DMS114 treated with DMSO at 0.1 percent for 48 hours (cell line): Measurements from ENCODE around the gene DGKI.

Experiments
- DNase-seq: peaks from one replicate; lab custom pipeline; 2025; ENCODE audit not compliant: unreplicated experiment; lab: John Stamatoyannopoulos, UW

Gene DGKI

DNA sequence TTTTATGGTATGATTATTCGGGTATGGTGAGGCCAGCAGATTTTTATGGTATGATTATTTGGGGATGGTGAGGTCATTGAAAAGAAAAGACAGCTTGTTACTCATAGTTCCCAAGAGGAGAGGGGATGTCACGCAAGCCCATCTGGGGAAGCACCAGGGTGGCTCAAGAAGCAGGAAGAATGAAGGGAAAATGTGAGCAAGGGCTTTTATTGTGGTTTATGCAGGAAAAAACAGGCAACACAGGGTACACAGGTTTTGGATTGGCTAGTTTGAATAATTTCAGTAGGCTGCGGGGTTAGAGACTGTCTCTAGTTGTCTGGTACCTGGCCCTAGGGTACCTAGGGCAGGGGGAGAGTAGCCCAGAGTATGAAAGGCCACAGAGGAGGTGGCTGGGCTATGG, 26.8 kb upstream of the DGKI start:
- no peak for DNase-seq

DNA sequence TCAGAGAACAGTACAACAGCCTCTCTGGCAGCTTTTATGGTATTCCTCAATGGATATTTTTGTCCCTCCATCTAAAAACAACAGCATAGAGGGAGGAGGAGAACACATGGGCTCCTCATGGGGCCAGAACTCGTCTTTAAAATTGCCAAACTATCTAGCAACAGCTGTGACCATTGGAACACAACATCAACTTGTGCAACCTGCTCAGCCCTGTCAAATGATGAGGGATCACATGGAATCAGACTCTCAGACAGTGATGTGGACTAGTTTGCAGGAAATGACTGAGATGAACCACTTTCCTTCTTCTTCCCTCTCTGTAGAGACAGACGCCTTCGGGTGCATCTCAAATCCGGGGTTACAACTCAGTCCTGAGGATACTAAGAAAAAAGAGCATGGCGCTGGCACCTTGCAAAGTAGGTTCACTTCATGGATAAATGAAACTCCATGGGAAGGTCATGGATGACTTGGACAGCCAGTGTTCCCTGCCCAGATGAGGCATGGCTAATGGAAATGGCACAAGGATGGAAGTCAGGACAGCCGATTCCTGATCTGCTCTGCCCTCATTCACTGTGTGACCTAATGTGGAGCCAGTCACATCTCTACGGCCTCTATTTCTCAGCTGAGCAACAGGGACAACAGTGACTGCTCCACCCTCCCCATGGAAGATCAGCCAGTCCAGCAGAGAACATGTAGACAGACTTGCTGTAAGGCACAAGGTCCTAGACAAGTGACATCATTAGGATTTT, 24.6 kb upstream of the DGKI start:
- no peak for DNase-seq

DNA sequence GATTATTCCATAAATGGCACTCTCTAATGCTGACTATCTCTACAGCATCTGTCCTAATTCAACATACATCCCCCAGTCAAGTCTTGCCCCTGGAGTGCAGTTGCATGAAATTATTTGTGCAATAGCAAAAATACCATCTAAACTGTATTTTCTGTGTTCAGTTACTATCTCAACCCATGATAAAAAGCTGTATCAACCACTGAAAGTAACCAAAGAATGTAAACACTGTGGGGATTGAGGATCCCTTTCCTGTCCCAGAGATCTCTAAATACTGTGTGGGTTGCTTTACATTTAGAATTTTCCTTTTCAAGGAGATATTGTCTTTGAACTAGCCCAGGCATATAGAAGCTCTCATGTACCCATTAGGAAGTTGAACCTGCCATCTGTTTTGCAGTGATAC, 23.9 kb upstream of the DGKI start:
- DNase-seq, result no peak

DNA sequence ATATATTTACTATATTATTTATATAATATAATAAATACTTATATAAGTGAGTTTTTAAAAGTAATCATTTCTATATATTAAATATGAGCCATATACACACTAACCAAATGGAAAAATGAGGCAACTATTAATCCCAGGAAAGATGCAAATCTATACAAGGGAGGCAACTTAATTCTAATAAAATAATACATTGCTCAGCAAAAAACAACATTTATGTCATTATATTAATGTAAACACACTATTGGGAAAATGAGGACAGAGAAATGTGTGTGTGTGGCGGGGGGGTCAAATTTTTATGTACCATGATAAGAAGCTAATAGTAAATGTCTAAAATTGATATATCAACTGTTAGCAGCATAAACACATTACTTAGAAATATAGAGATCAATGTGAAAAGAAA, 23.3 kb upstream of the DGKI start:
- DNase-seq, result no peak

DNA sequence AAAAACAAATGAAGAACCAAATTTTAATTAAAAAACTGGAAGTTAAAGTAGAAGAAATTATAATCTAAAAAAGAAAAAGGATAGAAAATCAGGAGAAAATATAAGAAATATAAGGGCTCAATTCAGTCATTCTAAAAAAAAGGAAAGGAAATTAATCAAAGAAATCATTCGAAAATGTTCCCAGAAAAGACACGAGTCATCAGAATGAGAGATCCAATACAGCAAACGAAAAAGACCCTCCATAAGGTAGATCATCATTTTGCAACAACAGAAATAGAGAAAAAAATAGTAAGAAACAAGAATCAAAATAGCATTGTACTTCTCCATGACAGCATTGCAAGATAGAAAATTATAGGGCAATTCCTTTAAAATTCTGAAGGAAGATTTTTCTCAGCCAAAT, 22.5 kb upstream of the DGKI start:
- no peak for DNase-seq

DNA sequence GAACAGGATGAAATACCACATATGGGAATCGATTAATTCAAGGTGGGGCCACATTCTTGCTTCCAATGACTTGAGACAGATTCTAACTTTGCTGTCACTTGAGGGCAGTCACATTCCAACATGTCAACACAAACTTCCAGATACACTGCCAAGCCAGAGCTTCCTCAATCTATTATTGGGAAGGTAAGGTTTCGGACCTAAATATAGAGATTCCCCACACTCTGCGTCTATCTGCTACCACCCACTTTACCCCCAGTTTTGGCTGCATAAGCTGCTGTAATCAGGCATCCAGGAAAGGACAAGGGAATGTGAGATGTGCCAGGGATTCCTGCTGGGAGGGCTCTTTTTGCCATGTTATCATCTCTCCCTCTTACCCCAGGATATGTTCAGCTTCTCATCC, 20.5 kb upstream of the DGKI start:
- no peak for DNase-seq

DNA sequence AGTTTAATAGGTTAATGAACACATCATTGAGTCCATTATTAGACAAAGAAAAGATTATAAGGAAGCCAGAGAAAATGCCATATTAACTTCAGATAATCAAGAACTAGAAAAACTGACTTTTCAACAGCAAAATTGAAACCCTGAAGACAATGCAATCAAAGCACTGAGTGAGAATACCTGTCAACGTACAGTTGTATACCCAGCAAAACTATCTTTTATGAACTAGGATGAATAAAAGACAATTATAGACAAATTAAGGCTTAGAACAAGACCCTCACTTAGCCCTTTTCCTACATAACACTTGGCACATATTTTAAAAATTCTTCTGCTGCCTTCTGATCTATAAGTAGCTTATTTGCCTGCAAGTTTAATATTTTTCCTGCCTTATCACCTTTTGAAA, 19.0 kb upstream of the DGKI start:
- no peak for DNase-seq

DNA sequence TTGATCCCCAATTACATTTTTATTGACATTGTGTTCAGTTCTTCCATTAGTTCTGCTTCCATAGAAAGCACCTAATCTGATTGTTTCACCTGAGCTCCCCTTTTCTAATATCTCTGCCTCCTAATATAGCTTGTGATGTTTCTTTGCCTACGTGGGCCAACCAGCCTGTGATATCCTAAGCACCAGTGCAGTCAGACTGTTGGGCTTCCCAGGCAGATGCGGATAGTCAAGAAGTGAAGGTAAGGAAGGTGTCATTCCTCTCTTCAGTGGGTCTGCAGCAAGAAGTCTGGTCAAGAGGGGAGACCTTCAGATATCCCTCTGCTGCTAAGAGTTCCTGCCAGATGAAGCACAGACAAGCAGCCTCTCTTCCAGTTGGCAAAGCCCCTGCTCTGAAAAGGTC, 16.2 kb upstream of the DGKI start:
- no peak for DNase-seq

DNA sequence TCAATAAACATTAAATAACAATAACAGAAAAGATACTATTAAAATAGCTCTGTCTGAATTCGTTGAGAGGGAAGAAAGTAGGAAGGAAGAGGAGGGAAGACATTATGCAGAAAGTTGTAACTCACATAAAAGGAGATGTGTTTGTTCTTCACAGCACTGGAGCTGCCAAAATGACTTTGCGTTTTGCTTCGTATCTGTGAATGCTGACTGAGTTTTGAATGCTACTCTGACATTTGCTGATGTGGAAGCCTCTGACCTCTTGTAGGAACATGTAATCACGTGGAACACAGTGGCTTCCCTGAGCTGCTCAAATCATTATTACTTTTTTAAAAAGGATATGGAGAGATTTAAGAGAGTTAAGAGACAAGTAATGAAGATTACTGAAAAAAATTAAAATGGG, 15.6 kb upstream of the DGKI start:
- no peak for DNase-seq

DNA sequence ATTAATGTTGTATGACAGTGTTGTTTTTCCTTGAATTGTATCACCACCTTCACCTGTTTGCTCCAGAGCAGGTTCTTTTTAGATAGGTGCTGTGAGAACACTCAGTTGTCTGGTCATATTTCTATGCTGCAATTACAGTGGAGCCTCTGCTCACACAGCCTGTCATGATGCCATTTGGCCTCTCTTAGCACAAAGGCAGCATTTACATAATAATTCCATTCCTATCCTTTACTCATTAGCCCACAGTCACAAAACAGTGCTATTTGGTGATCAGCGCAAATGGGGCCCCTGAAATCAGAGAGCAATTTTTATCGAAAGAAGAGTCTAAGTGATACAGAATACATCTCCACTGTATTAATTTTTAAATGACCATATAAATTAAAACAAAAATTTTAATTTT, 13.8 kb upstream of the DGKI start:
- DNase-seq, result no peak

DNA sequence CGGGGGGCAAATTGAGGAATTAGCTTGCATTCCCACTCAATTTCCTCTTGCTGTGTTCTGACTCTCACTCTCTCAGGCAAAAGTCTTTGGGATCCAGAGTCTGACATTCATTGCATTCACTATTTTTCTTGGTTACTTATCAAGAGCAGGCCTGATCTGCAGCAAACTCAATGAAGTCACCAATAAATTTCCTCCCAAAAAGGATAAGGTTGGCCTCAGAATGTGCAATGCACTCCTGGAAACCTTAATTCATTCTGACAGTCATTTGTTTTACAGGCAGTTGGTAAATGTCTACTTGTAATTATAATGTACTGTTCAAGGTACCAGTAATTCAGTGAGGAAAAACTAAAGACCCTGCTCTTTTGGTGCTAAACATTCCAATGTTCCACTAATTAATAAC, 6.3 kb upstream of the DGKI start:
- DNase-seq, result no peak

DNA sequence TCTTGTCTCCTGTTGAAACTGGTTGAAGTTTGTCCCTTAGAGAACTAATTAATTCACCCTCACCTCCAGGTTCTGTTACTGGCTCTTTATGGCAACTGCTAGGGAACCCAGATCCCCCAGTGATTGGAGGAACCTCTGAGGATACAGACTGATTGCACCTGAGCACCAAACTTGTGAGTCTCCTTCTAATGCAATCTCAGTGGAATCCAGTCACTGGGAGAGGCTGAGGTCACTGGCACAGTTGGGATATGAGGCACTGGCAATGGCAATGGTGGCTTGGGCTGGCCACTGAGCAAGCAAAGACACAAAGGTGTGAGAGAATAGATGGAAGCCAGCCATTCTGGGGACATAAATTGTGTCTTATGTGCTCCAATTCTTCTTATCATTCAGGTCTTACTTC, 5.3 kb upstream of the DGKI start:
- DNase-seq, result no peak

DNA sequence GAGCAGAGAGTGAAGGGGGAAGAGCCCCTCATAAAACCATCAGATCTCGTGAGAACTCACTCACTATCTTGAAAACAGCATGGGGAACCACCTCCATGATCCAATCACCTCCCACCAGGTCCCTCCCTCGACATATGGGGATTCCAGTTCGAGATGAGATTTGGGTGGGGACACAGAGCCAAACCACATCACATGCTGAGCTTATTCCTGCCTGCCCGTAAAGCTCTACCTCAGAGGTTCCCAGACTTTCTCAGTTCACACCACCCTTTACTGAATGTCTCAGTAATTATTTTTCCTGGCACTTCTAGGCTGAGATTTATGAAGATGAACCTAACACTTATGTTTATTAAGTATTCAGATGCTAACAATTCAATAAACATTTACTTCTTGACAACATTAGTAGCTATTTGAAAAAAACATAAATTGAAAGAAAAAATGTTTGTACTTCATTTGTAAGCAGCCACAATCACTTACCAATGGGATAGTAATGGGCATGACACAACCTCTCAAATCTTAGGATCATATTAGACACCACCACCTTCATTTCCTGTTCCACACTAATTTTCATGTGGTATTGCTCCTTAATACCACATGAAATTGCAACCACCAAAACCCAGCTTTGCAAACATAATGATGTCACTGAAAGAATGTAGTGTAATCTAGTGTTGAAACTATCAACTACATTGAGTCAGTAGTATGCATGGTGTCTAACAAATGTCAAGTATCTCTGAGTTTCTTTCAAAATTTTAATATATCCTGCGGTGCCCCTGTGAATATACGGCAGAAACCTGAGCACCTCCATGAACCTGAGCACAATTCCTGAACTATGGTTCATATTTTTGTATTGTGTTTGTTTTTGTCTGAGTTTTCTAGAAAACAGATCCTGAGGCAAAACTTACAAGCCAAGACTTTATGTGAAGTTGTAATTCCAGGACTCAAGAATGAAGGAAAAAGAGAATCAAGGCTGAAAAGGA, 4.5 kb upstream of the DGKI start:
- no peak for DNase-seq

DNA sequence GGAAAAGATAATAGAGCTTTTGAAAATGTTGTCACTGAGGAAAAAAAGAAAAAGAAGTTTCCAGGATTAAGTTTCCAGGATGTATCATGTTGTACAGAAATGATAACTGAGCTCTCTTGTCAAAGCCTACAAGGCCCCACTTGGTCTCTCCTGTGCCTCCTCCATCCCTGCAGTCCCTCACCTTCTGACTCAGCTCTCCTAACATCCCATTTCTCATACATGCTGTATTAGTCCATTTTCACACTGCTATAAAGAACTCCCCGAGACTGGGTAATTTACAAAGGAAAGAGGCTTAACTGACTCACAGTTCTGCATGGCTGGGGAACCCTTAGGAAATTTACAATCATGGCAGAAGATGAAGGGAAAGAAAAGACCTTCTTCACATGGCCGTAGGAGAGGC, 3.8 kb upstream of the DGKI start:
- no peak for DNase-seq

DNA sequence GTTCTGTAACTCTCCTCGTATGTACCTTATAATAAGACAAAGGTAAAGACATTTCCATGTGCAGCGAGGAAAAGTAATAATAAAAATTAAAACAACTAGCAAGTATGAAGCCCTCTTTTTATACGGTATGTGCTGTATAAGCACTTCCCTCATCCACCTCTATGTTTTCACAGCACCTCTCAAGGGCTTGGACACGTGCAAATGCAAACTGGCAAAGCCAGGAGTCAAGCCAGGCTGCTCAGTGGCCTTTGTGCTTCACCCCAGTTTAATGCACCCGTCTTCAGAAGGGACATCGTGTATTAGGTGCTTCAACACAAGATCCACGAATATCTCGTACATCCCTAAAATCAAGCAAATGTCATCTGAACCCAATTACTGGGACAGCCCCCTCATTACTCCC, 1.3 kb upstream of the DGKI start:
- DNase-seq, result no peak

DNA sequence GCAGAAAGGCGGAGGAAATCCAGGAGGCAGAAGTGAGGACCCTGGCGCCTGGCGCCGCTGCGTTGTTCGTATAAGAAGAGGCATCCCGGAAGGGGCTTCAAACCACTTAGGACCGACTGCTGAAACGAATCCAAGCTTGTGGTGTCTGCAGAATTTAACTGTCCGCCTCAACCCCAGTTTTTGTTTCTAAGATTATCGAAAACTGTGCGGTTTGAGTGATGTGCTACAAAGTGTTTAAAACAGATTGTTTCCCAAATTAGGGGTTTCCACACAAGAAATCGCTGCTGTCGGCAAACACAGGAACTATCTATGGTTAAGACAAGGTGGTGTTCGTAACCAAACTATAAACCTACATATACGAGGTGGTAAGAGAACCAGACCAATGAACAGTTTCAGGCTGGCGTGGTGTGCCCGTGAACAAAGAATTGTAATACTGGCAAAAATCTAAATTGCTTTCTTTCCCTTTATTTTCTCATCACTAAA, 835 bp upstream of the DGKI start:
- DNase-seq, result no peak

DNA sequence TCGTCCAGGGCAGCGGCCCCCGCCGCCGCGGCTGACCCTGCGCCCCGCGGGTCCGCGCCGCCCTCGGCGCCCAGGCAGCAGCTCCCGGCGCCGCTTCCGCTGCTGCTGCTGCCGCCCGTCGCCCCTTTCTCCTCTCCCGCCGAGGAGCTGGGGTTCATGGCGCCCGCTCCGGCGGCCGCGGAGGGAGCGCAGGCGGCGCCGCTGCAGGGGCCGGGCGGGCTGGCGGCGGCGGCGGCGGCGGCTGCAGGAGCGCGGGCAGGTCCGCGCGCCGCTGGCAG, 286 bp downstream of the DGKI start:
- DNase-seq, result no peak

DNA sequence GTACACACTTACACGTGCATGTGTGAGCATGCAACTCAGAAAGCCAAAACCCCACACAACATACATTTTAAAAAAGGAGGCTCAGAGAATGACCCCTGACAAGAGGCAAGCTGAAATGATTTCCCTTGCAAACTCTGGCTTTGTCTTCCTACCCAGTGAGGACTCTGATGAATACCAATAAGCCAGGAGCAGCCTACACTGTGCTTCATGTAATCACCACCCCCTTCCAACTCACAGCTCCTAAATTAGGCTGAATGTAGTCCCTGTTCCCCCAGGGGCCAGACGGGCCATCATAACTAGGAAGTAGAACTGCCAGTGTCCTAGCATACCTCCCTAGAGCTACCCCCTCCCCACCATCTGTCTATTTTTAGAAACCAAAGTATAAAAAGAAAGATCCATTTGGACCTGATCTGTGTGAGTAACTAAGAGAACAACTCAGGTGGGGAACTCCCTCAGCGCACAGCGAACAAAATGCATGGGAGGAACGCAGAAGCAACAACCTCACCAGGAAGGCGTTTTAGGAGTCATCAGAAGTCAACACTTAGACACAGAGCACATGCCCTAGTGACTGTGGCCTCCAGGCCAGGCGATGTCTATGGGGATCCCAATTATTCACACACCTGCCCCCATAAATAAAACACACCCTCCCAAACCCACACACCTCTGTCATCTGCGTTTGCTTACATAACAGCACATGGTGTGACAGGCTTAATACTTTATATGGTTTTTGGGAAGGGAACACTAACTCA, 1.9 kb downstream of the DGKI start:
- no peak for DNase-seq

DNA sequence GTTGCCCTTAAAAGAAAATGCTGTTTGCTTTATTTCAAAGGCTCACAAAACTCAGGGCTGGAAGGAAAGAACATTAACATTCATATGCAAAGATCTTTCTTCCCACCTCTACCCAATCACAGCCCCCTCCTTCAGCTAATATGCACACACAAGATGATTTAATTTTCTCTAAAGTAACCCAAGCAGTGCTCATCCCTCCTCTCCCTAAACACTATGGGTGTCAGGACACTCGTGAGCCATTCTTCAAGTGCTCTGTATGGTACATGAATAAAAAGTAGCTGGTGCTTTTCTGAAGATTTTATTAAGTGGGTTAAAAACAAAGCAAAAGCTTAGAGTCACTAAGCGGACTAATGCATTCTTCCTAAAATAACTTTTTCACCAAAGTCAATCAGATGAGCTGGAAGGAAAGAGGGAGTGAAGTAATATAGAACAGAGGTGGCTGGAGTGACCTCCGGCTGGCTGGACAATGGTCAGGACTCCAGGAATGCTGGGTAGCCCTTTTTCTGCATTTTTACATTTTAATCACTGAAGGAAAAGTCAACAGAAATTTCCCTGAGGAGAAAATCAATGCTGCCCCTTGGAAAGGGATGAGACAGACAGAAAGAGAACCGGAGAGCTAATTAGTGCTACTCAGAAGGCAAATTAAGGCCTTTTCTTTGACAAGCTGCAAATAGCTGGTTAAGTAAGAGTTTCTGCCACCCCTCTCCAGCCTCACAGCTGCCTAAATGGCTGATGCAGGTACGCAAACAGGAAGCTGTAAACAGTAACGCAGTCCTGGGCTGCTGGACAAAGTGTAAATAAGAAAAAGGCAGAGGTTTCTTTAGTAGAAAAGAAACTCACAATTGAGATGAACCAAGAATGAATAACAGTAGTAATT, 6.6 kb downstream of the DGKI start:
- no peak for DNase-seq

DNA sequence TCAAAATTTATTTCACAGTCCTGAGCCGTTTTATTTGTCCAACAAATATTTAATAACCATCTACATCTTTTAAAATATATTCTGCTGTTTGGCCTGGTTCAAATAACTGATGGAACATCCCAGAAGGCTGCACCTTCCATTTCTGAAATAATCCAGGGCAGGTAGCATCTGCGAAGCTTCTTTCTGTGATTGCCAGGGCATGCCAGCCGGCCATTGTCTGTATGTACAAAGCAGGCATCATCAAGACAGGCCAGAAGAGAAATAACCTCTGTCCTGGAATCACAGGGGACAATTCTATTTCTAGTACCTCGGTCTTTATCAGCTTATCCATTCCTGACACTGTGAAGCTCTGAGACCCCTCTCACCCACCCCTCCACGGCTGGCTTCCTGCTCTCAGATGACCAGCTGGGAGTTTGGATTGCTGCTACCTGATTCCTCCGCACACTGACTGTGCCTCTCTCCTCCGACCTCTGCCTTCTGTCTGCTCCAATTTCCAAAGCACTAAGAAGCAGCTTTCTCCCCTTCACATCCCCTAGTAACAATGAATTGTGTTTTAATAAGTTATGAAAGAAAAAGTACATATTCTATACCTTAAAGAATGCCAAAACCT, 8.0 kb downstream of the DGKI start:
- no peak for DNase-seq
